Nephron progenitor cell (in vitro differentiated cells): ENCODE results near the gene KIF16B.
A peak's percentile ranks its signal among the peaks of the same experiment; 100 is the strongest.

Experiments used
- DNase-seq: peaks from one replicate; pipeline ENCODE4 v3.0.0; 2021
- H3K27ac Mint-ChIP-seq: 2 replicates; pipeline ENCODE4 v1.8.0; 2021; ENCODE audit warnings: mild to moderate bottlenecking, moderate library complexity, mixed read lengths
- H3K27me3 Mint-ChIP-seq: 2 replicates; pipeline ENCODE4 v1.8.0; 2021; ENCODE audit warnings: mild to moderate bottlenecking, low read depth, mixed read lengths; ENCODE audit not compliant: poor library complexity
- H3K36me3 Mint-ChIP-seq: 2 replicates; pipeline ENCODE4 v1.8.0; 2021; ENCODE audit warnings: low read depth, mixed read lengths
- H3K4me1 Mint-ChIP-seq: 2 replicates; pipeline ENCODE4 v1.8.0; 2021; ENCODE audit warnings: mixed read lengths
- H3K4me3 Mint-ChIP-seq: 2 replicates; pipeline ENCODE4 v1.8.0; 2021; ENCODE audit warnings: mild to moderate bottlenecking, moderate library complexity, mixed read lengths
- H3K9me3 Mint-ChIP-seq: 2 replicates; pipeline ENCODE4 v1.8.0; 2021; ENCODE audit warnings: mild to moderate bottlenecking, moderate library complexity, mixed read lengths
- TF ChIP-seq, protein P1 (sequence below): fragments of 200-600 bp; sonication (generic); IDR thresholded peaks from 2 replicates; pipeline ENCODE4 v1.5.0; 2021; ENCODE audit warnings: antibody characterized with exemption

KIF16B gene

DNA sequence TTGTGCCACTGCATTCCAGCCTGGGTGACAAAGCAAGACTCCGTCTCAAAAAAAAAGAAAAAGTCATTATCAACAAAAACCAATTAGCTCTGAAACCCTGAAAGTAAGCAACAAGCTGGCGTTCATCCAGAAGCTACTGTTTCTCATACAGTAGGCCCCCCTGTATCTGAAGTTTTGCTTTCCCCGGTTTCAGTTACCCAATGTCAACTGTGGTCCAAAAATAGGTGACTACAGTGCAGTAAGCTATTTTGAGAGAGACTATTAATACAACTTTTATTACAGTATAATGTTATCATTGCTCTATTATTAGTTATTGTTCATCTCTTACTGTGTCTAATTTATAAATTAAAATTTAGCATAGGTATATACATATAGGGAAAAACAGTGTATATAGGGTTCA, 135.1 kb downstream of the KIF16B start:
- Mint-ChIP-seq H3K27ac (no peak overlapping the region), H3K27me3 (peaks cover 7% of the 10 kb centered on the region)
- TF ChIP-seq, protein P1, sequence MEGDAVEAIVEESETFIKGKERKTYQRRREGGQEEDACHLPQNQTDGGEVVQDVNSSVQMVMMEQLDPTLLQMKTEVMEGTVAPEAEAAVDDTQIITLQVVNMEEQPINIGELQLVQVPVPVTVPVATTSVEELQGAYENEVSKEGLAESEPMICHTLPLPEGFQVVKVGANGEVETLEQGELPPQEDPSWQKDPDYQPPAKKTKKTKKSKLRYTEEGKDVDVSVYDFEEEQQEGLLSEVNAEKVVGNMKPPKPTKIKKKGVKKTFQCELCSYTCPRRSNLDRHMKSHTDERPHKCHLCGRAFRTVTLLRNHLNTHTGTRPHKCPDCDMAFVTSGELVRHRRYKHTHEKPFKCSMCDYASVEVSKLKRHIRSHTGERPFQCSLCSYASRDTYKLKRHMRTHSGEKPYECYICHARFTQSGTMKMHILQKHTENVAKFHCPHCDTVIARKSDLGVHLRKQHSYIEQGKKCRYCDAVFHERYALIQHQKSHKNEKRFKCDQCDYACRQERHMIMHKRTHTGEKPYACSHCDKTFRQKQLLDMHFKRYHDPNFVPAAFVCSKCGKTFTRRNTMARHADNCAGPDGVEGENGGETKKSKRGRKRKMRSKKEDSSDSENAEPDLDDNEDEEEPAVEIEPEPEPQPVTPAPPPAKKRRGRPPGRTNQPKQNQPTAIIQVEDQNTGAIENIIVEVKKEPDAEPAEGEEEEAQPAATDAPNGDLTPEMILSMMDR: no peak

DNA sequence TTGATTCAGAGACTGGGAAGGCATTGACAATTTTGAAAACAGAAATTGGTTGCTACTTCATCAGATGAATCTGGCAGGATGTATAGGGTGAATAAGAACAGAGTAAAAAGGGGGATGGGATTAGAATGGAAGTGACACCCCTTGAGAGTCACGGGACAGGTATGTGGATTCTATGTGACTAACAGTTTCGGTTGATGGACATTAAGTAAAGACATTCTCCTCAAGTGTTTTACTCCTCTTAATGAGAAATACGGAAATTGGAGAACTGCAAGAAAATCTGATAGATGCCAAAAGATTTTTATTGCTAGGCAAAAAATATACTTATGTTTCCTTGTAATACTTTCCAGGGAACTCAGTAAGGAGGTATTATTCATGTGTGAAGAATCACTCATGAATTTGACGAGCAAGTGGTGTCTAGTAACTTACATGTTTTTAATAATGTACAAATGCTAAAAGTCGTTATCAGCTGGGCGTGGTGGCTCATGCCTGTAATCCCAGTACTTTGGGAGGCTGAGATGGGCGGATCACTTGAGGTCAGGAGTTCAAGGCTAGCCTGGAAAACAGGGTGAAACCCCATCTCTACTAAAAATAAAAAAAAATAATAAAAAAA, 135.8 kb downstream of the KIF16B start:
- Mint-ChIP-seq H3K27ac (no peak overlapping the region), H3K36me3 (peaks cover 63% of the 10 kb centered on the region), H3K9me3 (peaks cover 20% of the 10 kb centered on the region), H3K4me3 (no peak overlapping the region), H3K27me3 (peaks cover 7% of the 10 kb centered on the region), H3K4me1 (peaks cover 11% of the 10 kb centered on the region)
- TF ChIP-seq, protein P1: no peak
- DNase-seq: no peak

More for the DNA sequence above, 135.1 kb downstream of the KIF16B start:
- Mint-ChIP-seq H3K4me3 (no peak overlapping the region), H3K4me1 (peaks cover 5% of the 10 kb centered on the region), H3K9me3 (peaks cover 20% of the 10 kb centered on the region), H3K36me3 (peaks cover 63% of the 10 kb centered on the region)
- DNase-seq: no peak

DNA sequence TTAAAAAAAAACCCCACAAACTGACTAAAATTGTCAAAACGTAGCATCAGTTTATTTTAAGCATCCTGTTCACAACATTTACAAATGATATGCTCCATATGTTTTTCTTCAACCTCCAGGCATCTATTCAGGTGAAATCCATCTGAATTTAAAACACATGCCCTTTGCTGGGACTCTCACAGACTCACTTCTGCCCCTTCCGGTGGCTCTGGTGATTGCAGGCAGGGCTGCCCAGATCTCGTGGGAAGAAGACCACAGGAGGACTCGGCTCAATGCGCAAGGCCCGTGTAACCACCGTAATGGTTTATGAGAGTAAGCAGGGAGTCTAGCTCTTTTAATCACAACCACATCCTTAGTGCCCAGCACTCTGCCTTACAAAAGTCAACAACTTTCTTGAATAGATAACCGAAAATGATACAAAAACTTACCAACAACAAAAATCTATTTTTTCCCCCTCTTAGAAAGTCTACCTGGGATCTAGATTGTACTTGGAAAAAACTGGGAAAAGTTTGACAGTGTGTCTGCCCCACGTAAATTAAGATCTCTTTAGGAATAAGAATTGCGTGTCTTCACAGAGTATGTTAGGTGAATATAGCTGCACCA, 139.1 kb downstream of the KIF16B start:
- TF ChIP-seq, protein P1: peak; percentile 56
- Mint-ChIP-seq H3K27ac (no peak overlapping the region), H3K4me1 (peaks cover 14% of the 10 kb centered on the region), H3K36me3 (peaks cover 40% of the 10 kb centered on the region), H3K4me3 (no peak overlapping the region), H3K9me3 (peaks cover 8% of the 10 kb centered on the region), H3K27me3 (peaks cover 7% of the 10 kb centered on the region)
- DNase-seq: peak; percentile 72

DNA sequence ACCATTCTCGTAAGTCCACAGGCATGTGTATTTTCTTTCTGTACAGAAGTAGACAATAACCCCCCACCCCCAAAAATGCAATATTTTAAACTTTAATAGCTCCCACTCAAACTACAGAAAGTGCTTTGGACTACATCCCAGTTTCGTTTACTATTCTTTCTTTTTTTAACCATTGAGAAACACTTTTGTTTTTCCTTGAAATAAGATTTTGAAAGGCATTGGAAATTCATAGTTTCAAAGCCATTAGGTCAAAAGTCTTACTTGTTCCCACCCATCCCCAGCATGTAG, 140.0 kb downstream of the KIF16B start:
- Mint-ChIP-seq H3K36me3 (peaks cover 31% of the 10 kb centered on the region), H3K4me1 (peaks cover 14% of the 10 kb centered on the region), H3K4me3 (no peak overlapping the region), H3K27me3 (peaks cover 7% of the 10 kb centered on the region), H3K9me3 (no peaks in the 10 kb centered on the region), H3K27ac (peak overlapping the region; percentile 37)
- DNase-seq: no peak
- TF ChIP-seq, protein P1: no peak

DNA sequence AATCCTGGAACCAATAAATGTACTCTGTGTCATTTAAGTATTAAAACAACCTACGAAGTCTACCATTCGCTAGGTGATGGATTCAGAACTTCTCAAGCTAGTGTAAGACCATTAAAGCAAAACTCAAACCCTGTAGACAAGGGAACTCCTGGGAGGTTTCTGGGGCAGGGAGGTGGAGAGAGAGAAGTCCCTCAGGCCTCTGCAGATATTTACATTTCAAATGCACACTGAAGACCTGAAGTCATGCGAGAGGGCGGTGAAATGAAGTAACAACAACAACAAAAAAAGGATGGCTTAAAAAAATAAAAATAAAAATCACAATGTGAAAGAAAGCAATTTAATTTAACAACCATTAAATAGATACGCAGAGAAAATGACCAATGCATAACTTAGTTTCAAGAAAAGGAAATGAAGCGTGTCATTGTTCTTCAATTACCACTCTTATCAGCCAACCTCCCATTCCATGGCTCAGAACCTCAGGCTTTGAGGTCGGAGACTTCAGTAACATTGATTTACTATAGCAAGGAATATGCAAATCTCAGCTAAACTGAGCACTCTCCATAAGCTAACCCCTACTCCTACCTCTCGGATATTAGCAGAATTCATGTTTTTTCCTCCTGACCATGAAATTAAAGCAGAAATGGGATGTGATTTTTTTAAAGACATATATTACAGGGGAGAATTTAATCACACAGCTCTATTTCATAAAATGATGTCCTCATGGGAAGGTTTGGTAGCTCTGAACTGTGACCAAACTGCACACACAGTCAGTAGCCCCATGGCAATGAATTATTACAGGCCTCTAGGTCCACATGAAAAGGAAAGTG, 140.6 kb downstream of the KIF16B start:
- Mint-ChIP-seq H3K4me3 (no peak overlapping the region), H3K36me3 (peaks cover 35% of the 10 kb centered on the region), H3K9me3 (no peaks in the 10 kb centered on the region), H3K27ac (peak overlapping the region; percentile 80), H3K27me3 (peaks cover 7% of the 10 kb centered on the region), H3K4me1 (peaks cover 14% of the 10 kb centered on the region)
- TF ChIP-seq, protein P1: no peak
- no peak for DNase-seq
